ENCODE data around the gene OR4K17.

- TF ChIP-seq CTCF (IDR thresholded peaks at IDR 0.05; ENCODE audit: insufficient read depth, low read length) (no peak), REST (IDR thresholded peaks at IDR 0.05; ENCODE audit: insufficient replicate concordance, low read depth) (no peak), POLR2AphosphoS5 (IDR thresholded peaks at IDR 0.05; ENCODE audit: low read depth) (no peak)
Measured at GRCh38 chr14:20118795-20119194, 8.3 kb downstream of the OR4K17 start.
